ENCODE data around the gene SLC22A3. TPM values are rescaled to one million over a fixed set of nuclear protein-coding genes. Genes with fewer than 3 reads are reported as not detected.

Gene SLC22A3
- polyA plus RNA-seq, 3 donors: 3.8 to 5.0 (median 4.3) TPM

DNA sequence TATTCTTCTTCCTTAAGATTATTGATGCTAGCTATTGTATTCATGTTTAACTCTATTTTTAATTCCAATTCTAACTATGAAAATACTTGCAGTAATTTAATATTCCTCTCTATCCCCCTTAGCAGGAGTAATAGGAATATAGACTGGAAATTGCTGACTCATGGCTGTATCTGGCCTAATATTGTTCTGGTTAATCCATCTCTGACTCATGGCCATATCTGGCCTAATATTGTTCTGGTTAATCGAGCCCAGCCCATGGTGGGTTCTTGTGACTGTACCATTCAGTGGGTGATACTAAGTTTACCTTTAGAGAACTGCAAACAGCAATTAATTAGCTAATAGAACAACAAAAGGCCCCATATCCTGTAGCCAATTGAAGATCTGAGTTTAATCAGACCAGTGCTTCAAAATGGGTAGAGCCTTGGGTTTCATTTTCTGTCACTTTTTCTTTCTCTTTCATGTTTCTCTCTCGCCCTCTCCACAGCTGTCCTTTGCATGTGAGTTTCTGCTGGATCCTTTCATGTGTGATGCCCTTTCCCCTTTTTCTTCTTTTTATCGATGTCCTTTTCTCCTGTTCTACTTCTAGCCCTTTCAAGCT, 50.6 kb downstream of the SLC22A3 start:
- no peak for DNase-seq (ENCODE audit: low read depth in 3 of 3, low spot score in 2 of 3)

GRCh38 chr6:160400446-160400845, 52.3 kb downstream of the SLC22A3 start:
- DNase-seq (ENCODE audit: low read depth in 3 of 3, low spot score in 2 of 3): no peak

DNA sequence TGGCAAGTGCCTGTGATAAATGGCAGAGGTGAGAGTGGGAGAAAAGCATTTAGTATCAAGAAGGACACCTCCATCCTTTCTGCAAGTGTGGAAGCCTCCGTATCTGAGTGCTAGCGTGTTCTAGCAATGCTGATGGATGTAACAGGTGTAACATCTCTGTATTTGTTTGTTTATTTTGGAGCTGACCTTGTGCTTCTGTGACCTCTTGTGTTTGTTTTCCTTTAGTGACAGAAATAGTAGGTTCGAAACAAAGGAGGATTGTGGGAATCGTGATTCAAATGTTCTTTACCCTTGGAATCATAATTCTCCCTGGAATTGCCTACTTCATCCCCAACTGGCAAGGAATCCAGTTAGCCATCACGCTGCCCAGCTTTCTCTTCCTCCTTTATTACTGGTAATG, 60.4 kb downstream of the SLC22A3 start:
- DNase-seq (ENCODE audit: low read depth in 3 of 3, low spot score in 2 of 3): no peak

DNA sequence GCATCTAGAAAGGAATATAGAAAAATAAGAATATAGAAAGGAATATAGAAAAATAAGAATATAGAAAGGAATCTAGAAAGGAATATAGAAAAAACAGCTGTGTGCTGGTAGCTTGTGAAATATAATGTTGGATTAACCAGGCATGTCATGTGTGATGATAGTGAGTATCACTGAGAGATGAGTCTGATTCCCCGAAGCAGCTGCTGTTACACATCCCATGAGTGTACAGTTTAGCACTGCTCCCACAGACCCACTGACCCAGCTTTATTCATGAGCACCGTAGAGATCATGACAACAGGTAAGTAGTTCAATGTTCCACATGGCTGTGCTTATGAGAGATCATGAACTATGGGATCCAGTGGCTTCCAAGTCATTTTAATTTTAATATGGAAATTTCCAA, 64.8 kb downstream of the SLC22A3 start:
- no peak for DNase-seq (ENCODE audit: low read depth in 3 of 3, low spot score in 2 of 3)

DNA sequence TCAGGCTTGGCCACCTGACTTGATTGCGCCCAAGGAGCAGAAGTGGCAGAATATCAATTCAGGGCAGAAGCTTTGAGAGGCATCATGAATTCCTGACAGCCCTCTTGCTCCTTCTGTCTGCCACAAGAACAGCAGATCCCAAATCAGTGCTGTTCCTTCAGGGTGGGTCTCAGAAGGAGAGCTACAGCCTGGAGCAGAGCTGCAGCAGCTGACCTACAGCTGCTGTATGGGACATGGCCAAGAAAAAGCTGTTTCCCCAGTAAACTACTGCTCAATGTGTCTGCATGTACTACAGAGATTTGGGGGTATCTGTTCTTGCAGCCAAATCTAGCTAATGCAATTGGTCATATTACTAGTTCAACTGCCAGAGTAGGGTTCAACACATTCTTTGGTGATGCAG, 69.0 kb downstream of the SLC22A3 start:
- no peak for DNase-seq (ENCODE audit: low read depth in 3 of 3, low spot score in 2 of 3)

- DNase-seq (ENCODE audit: low read depth in 3 of 3, low spot score in 2 of 3): no peak
Observed at GRCh38 chr6:160417550-160417949, 69.4 kb downstream of the SLC22A3 start.

- no peak for DNase-seq (ENCODE audit: low read depth in 3 of 3, low spot score in 2 of 3)
Observed at GRCh38 chr6:160418370-160418769, 70.2 kb downstream of the SLC22A3 start.

DNA sequence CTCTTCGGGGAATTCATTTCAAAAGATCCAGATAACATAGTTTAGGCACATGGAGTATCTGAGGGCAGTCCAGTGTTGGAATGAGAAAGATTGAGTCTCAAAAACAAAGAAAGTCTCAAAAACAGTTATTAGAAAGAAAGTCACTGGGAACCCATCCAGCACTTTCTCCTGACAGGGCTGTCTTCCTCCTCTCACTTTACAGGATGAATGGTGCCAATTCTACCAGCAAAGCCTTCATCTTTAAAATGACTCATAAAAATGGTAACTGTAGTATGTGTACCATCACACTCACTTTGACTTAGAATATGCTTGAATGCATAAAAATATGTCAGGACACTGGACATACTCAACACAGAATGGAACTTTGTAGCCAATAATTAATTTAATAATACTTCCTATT, 71.3 kb downstream of the SLC22A3 start:
- no peak for DNase-seq (ENCODE audit: low read depth in 3 of 3, low spot score in 2 of 3)

GRCh38 chr6:160420253-160420968, 72.2 kb downstream of the SLC22A3 start:
- DNase-seq (ENCODE audit: low read depth in 3 of 3, low spot score in 2 of 3): no peak

DNA sequence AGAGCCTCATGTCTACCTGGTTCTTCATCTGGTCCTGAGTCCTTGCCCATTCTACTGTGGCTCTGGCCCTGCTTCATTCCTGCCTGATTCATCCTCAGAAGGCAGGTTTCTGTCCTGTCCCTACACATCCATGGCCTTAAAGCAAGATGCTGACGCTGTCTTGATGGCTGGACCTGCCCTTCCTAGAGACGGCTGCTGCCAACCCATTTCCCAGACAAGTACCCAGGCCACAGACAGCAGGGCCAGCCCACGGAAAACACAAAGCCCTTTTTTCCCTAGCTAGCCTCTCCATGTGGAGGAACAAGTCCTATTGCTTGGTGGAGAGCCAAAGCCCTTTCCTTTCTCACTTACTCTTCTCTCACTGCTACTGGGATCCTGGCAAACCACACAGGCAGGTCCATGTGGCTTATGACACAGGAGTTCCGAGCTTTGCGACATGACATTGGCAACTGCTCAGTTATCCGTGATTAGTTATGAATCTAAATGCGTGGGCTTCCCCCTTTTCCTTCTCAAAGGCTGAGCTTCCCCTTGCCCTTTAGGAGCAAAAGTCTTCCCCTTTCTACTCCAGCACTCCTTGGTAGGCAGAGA, 72.9 kb downstream of the SLC22A3 start:
- no peak for DNase-seq (ENCODE audit: low read depth in 3 of 3, low spot score in 2 of 3)

GRCh38 chr6:160421854-160422253, 73.7 kb downstream of the SLC22A3 start:
- DNase-seq (ENCODE audit: low read depth in 3 of 3, low spot score in 2 of 3): no peak

- no peak for DNase-seq (ENCODE audit: low read depth in 3 of 3, low spot score in 2 of 3)
Observed at GRCh38 chr6:160424256-160424655, 76.1 kb downstream of the SLC22A3 start.

GRCh38 chr6:160426136-160426535, 78.0 kb downstream of the SLC22A3 start:
- no peak for DNase-seq (ENCODE audit: low read depth in 3 of 3, low spot score in 2 of 3)

- no peak for DNase-seq (ENCODE audit: low read depth in 3 of 3, low spot score in 2 of 3)
Observed at GRCh38 chr6:160427312-160428068, 79.3 kb downstream of the SLC22A3 start.

GRCh38 chr6:160428069-160428430, 79.9 kb downstream of the SLC22A3 start:
- DNase-seq (ENCODE audit: low read depth in 3 of 3, low spot score in 2 of 3): no peak

DNA sequence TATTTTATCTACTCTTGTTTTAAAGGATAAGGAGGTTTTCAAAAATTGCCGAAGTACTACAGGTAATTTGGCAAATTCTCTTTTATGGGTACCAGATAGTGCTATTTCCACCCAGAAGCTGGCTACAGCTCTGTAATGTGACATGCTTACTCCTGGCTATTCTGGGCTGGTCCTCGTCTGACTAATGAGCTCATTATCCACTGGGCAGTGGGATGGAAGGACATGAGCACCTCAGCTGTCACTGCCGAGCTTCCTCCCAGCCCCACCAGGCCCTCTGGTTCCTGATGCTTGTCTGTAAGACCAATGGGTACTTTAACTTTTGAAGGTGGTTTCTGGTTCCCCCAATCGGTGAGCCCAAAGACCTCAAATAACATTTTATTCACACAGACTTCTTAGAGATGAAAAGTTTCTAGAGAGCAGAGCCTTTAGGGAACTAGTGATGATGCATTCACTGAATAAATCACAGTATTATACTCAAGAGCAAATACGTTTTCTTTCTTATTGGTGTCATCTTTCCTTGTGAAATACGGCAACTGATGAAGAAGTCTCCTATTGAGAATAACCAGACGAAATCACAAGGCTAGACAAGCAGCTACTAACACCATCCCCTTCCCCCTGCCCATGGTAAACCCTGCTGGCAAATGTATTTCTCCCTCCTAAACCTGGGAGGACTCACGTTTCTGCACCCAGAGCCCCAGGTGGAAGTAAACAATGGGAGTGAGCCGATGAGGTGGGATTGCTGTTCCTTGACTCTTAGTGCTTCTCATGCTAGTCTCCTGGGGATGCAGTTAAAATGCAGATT, 80.8 kb downstream of the SLC22A3 start:
- DNase-seq (ENCODE audit: low read depth in 3 of 3, low spot score in 2 of 3): no peak

DNA sequence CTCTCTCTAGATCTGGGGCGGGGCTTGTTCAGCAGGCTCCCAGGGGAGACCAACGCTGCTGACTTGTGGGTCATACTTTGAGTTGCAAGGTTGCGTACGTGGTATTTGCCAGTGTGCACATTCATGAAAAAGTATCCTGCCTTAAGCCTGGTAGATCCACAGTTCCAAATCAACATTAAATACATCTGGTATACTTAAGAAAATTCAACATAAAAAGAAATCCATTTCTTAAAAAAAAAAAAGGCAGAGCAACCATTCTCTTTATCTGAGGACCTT, 81.4 kb downstream of the SLC22A3 start:
- DNase-seq (ENCODE audit: low read depth in 3 of 3, low spot score in 2 of 3): no peak

DNA sequence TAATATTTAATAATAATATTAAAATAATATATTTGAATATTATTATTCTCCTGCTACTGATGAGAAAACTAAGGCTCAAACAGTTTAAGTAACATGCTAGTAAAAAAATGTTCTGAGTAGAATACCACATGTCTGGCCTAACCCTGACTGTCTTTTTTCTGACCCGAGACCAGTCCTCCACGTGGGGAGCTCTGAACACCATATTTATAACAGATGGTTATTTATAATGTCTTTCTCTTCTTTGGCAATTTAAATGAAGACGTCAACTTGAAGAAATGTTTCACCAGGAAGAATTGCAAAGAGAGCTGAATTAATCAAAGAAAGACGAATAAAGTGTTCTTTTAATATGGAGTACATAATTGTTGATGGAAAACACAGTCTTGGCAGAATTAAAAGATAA, 82.0 kb downstream of the SLC22A3 start:
- no peak for DNase-seq (ENCODE audit: low read depth in 3 of 3, low spot score in 2 of 3)

DNA sequence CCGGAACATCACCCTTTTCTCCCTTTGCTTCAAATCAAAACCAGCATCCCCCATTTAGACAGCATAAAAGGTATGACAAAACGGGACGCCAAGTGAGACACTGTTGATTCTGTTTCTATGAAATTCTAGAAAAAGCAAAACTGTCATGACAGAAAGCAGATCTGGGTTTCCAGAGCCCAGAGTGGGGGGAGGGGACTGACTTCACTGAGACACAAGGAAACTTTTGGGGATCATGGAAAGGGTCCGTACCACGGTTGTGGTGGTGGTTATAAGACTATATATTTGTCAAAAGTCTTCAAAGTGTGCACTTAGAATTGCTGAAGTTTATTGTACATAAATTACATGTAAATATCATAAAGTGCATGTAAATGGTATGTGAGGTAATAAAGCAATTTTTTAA, 82.6 kb downstream of the SLC22A3 start:
- DNase-seq (ENCODE audit: low read depth in 3 of 3, low spot score in 2 of 3): no peak

GRCh38 chr6:160431226-160431625, 83.0 kb downstream of the SLC22A3 start:
- peak in 1 of 3 donors; percentile 14 for DNase-seq (ENCODE audit: low read depth in 3 of 3, low spot score in 2 of 3)

DNA sequence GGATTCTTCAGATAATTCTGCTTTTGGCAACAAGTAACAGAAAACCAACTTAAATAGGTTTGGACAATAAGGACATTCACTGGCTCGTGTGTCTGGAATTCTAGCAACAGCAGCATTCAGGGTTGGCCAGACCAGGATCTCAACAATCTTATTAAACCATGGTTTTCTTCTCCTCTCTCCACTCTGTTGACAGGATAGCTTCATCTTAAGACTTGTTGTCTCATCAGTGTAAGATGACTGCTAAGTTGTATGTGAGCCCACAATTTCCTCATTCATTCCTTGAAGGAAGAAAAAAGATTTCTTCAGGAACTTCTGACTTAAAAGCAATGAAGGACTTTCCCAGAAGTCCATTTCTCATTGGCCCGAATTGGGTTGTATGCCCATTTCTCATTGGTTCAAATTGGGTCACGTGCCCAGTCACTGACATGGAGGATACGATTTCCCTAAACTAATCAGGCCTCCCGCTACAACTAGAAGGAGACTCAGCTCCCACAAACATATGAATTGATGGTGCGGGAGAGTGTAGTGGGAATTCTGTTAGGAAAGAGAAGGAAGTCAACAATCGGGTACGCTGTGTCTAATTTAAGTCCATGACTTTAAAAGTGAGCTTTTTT, 83.7 kb downstream of the SLC22A3 start:
- DNase-seq (ENCODE audit: low read depth in 3 of 3, low spot score in 2 of 3): no peak
